HG02870 (cell line): ENCODE data around the gene ZNF90.
A peak's percentile ranks its signal among the peaks of the same experiment; 100 is the strongest.
"Not testable (repeated sequence)": the region's sequence is repeated elsewhere in the genome, so short reads cannot be mapped to it uniquely, and the experiment has no call there.

Experiments used
- ATAC-seq: cut with Tn5 transposase; IDR thresholded peaks from one replicate; pipeline ENCODE4 v1.9.1; 2021; ENCODE audit warnings: mild to moderate bottlenecking, moderate library complexity; ENCODE audit not compliant: unreplicated experiment

Gene ZNF90

GRCh38 chr19:20102097-20102496, 24.3 kb downstream of the ZNF90 start:
- no peak for ATAC-seq

- ATAC-seq: no peak
Measured at GRCh38 chr19:20103091-20103740, 25.4 kb downstream of the ZNF90 start.

GRCh38 chr19:20107301-20107700, 29.5 kb downstream of the ZNF90 start:
- ATAC-seq: no peak

GRCh38 chr19:20118064-20118839, 40.5 kb downstream of the ZNF90 start:
- ATAC-seq: not testable (repeated sequence)

- no peak for ATAC-seq
Measured at GRCh38 chr19:20124879-20125278, 47.1 kb downstream of the ZNF90 start.

- ATAC-seq: not testable (repeated sequence)
Measured at GRCh38 chr19:20132933-20133332, 55.1 kb downstream of the ZNF90 start.

- ATAC-seq: not testable (repeated sequence)
Measured at GRCh38 chr19:20137714-20138113, 59.9 kb downstream of the ZNF90 start.

GRCh38 chr19:20151617-20152145, 73.9 kb downstream of the ZNF90 start:
- no peak for ATAC-seq

GRCh38 chr19:20152506-20152905, 74.7 kb downstream of the ZNF90 start:
- ATAC-seq: not testable (repeated sequence)

GRCh38 chr19:20153281-20153680, 75.5 kb downstream of the ZNF90 start:
- no peak for ATAC-seq

- no peak for ATAC-seq
Measured at GRCh38 chr19:20154636-20155035, 76.8 kb downstream of the ZNF90 start.

- ATAC-seq: no peak
Measured at GRCh38 chr19:20162821-20163220, 85.0 kb downstream of the ZNF90 start.

- ATAC-seq: no peak
Measured at GRCh38 chr19:20164456-20164855, 86.7 kb downstream of the ZNF90 start.

GRCh38 chr19:20165971-20166592, 88.3 kb downstream of the ZNF90 start:
- ATAC-seq: no peak

- ATAC-seq: peak; percentile 93
Measured at GRCh38 chr19:20167020-20167644, 89.3 kb downstream of the ZNF90 start, which contains the start of gene ZNF486. Gene ZNF486, plus strand, starts transcription at chr19:20167214. Its CDS starts 117 bp downstream, at chr19:20167331.

- ATAC-seq: no peak
Measured at GRCh38 chr19:20167651-20168122, 89.9 kb downstream of the ZNF90 start.
